D341Med (cell line): ENCODE measurements around the gene CGB1.
A peak's percentile ranks its signal among the peaks of the same experiment; 100 is the strongest.

Experiments used
- DNase-seq: peaks from one replicate; pipeline ENCODE4 v3.0.0; 2012; ENCODE audit warnings: low spot score

The CGB1 gene

GRCh38 chr19:48994035-48994386, 42.7 kb downstream of the CGB1 start:
- no peak for DNase-seq

DNA sequence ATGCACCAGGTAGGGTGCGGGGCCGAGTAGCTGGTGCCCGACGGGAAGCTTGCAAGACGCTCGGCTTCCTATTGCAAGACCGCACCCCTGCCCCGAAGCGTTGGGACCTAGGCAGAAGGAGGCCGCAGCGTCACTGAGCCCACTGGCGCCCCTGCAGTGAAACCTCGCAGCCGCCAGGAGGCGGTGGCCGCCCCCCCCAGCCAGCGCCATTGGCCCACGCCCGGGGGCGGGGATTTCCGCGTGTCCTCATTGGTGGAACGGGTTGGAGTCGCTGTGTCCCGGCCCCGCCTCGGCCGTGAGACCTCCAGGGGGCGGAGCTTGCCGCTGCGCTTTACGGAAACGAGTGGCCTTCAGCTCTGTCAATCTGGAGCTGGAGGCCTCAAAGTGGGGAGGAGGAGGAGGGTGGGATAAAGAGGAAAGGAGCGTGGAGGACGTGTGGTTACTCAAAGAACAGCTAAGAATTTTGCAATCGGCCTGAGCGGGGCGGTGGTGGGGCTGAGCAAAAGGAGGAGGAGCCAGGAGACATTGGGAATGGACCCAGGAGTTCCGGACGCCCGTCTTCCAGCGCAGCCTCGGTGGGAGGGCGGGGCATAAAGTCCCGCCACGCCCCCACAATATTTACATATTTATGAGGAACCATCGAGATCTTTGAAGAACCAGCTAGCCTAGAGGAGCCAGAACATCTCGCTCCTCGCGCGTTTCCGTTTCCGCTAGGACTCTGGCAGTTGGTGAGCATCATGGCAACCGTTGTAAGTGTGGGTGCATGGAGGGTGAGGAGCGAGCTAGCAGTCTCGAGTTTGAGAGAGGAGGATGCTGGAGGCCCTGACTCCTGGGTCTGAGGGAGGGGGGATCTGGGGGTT, 43.3 kb downstream of the CGB1 start, which contains the start of the genes GYS1 and RUVBL2:
Gene GYS1, minus strand, starts transcription at position 135 of the 860 bp plus-strand sequence. CDS start 197 bp downstream, outside the sequence.
Gene RUVBL2, plus strand, starts transcription at position 713 of the 860 bp plus-strand sequence. Its CDS starts 25 bp downstream, at position 738.
- peak; percentile 99 for DNase-seq

DNA sequence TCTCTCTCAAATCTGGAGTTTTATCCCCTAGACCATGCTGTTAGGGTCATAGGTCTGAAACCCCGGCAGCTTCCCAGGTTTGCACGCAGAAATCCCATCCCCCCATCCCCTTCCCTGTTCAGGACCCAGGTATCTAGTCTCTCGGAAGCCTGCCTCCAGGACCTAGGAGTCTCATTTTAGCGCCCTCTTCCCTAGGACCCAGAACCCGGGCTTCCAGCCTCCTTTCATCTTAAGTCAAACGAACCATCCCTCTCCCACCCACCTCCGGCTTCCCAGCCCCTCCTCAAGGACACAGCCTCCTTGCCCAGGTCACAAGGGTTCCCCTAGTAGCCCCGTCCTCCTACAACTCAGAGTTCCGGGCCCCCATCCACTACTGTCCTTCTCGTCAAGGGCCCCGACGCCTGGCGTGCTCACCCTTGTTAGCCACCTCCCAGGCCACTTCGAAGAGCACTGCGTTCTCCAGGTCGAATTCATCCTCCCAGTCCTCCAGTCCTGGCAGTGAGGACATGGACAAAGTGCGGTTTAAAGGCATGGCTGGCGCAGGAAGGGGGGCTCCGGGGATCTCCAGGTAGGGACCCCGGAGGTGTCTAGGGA, 44.0 kb downstream of the CGB1 start:
- peak; percentile 32 for DNase-seq

GRCh38 chr19:48991873-48992580, 44.7 kb downstream of the CGB1 start:
- peak; percentile 56 for DNase-seq

GRCh38 chr19:48991011-48991609, 45.6 kb downstream of the CGB1 start:
- no peak for DNase-seq

GRCh38 chr19:48990400-48990799, 46.3 kb downstream of the CGB1 start:
- DNase-seq: no peak

DNA sequence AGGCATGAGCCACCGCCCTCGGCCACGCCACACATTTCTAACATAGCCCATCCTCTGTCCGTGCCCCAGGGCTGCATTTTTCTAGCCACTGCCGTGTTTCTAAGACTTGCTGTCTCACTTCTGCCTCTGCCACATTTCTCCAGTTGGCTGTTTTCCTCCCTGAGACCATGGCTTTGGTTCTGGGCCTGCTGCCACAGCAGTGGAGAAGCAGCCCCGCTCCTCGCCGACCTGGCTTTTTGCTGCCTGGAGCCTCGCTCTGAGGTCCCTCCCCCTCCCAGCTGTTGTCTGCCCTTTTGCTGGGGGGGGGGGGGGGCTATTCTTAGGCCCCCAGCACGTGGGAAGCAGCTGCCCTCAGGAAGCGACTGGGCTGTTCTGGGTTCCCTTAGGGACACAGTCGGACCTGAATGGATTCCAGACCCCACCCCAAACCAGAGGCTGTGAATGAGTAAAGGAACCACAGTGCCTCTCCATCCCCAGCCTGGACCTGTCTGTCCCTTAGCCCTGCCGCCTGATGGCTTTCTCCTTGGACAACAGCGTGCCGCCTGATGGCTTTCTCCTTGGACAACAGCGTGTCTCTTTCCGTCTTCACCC, 46.9 kb downstream of the CGB1 start:
- DNase-seq: no peak

GRCh38 chr19:48988860-48989259, 47.8 kb downstream of the CGB1 start:
- DNase-seq: no peak

DNA sequence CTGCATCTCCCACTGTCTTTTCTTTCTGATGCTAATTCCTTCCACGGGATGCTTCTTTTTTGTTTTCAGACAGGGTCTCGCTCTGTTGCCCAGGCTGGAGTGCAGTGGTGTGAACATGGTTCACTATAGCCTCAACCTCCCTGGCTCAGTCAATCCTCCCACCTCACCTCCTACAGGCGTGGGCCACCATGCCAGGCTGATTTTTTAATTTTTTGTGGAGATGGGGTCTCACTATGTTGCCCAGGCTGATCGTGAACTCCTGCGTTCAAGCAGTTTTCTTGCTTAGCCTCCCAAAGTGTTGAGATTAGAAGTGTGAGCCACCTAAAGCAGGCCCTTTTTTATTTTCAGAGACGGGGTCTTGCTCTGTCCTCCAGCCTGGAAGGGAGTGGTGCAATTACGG, 48.4 kb downstream of the CGB1 start:
- DNase-seq: no peak

DNA sequence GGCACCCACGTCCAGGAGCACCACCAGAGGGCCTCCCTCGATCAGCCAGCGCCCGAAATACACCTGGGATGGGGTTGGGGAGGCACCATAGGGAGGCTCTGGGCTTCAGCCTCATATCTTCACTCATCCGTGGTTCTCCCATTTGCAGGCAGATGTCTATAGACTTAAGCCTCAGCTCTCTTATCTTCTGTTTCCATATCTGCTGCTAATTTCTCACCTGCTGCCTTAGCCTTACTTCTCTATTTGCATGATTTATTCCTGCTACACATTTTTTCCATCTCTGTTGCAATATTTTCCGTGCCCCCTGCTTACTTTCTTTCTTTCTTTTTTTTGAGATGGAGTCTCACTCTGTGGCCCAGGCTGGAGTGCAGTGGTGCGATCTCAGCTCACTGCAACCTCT, 49.4 kb downstream of the CGB1 start:
- no peak for DNase-seq

GRCh38 chr19:48986211-48986610, 50.5 kb downstream of the CGB1 start:
- DNase-seq: no peak

GRCh38 chr19:48985711-48986110, 51.0 kb downstream of the CGB1 start:
- DNase-seq: no peak
